ENCODE data around the gene ENG. TPM values are rescaled to one million over a fixed set of nuclear protein-coding genes. Genes with fewer than 3 reads are reported as not detected.
"Not testable (repeated sequence)": the region's sequence is repeated elsewhere in the genome, so short reads cannot be mapped to it uniquely, and the experiment has no call there.

ENG gene
- total RNA-seq, 4 donors from 2014 or later, result 34.3 to 200 (median 120) TPM

GRCh38 chr9:127785933-127786772 lies 68.3 kb downstream of the ENG start, which contains the start of gene CDK9:
CDK9 (plus strand) TSS chr9:127786034; CDS start chr9:127786149, 115 bp downstream.
- TF ChIP-seq, protein P1, sequence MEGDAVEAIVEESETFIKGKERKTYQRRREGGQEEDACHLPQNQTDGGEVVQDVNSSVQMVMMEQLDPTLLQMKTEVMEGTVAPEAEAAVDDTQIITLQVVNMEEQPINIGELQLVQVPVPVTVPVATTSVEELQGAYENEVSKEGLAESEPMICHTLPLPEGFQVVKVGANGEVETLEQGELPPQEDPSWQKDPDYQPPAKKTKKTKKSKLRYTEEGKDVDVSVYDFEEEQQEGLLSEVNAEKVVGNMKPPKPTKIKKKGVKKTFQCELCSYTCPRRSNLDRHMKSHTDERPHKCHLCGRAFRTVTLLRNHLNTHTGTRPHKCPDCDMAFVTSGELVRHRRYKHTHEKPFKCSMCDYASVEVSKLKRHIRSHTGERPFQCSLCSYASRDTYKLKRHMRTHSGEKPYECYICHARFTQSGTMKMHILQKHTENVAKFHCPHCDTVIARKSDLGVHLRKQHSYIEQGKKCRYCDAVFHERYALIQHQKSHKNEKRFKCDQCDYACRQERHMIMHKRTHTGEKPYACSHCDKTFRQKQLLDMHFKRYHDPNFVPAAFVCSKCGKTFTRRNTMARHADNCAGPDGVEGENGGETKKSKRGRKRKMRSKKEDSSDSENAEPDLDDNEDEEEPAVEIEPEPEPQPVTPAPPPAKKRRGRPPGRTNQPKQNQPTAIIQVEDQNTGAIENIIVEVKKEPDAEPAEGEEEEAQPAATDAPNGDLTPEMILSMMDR (IDR thresholded peaks at IDR 0.05), result no peak
- ATAC-seq (ENCODE audit: low FRiP score) (peak; percentile 85), DNase-seq (ENCODE audit: low spot score) (peak; percentile 64)

- DNase-seq (ENCODE audit: low spot score) (peak; percentile 82), ATAC-seq (ENCODE audit: low FRiP score) (peak; percentile 63)
- TF ChIP-seq, protein P1 (IDR thresholded peaks at IDR 0.05), result peak in 2 of 3 donors; percentile 57 to 60
These were observed 69.2 kb downstream of the ENG start for GRCh38 chr9:127785023-127785932.

DNA sequence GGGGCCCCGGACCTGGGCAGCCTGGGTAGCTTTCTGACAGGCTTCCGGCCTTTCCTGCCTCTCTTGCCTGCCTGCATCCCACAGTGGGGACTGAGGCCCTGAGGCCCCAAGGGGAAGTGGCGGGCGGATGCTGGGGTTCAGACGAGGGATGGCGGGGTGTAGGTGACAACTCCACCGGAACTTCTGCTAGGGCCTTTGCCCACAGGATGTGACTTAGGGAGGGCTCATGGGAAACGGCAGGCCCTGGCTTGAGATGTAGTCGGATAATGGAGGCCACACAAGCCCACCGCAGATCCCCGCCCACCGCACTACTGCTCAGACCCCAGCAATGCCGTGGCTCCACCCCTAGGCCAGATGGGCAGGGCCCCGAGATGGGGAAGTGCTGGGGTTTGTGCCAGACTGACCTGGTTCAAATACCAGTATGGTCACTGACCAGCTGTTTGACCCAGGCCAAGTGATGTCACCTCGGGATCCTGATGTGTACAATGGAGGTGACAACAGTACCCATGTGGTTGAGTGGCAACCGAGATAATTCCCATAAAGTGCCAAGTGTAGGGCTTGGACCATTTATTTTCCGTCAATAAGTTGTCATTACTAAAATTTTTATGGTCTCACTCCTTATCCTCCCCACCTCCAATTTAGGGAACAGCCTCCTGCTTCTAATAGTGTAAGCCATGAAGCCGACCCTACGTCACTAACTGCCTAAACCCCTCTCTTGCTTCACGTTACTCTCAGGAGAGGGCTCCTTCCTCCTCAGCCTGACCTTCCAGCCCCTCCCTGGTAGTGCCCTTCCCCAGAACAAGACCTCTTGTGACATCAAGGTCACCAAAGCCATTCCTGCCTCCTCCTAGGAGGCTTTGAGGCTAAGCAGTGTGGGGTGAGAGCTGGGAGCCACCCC lies 71.1 kb downstream of the ENG start:
- ATAC-seq (ENCODE audit: low FRiP score) (no peak), DNase-seq (ENCODE audit: low spot score) (no peak)
- TF ChIP-seq, protein P1 (IDR thresholded peaks at IDR 0.05), result no peak

GRCh38 chr9:127781806-127782205 lies 72.7 kb downstream of the ENG start:
- no peak for ATAC-seq (ENCODE audit: low FRiP score)
- TF ChIP-seq, protein P1 (IDR thresholded peaks at IDR 0.05), result no peak
- no peak for DNase-seq (ENCODE audit: low spot score)

DNA sequence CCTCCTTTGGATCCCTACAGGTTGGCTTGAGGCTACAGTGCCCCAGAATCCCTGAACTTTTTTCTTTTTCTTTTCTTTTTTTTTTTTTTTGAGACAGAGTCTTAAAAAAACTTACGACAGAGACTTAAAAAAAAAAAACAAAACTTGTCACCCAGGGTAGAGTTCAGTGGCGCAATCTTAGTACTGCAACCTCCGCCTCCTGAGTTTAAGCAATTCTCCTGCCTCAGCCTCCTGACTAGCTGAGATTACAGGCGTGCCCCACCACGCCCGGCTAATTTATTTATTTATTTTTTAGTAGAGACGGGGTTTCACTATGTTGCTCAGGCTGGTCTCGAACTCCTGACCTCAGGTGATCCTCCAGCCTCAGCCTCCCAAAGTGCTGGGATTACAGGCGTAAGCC lies 73.5 kb downstream of the ENG start:
- not testable (repeated sequence) for ATAC-seq (ENCODE audit: low FRiP score); DNase-seq (ENCODE audit: low spot score)

DNA sequence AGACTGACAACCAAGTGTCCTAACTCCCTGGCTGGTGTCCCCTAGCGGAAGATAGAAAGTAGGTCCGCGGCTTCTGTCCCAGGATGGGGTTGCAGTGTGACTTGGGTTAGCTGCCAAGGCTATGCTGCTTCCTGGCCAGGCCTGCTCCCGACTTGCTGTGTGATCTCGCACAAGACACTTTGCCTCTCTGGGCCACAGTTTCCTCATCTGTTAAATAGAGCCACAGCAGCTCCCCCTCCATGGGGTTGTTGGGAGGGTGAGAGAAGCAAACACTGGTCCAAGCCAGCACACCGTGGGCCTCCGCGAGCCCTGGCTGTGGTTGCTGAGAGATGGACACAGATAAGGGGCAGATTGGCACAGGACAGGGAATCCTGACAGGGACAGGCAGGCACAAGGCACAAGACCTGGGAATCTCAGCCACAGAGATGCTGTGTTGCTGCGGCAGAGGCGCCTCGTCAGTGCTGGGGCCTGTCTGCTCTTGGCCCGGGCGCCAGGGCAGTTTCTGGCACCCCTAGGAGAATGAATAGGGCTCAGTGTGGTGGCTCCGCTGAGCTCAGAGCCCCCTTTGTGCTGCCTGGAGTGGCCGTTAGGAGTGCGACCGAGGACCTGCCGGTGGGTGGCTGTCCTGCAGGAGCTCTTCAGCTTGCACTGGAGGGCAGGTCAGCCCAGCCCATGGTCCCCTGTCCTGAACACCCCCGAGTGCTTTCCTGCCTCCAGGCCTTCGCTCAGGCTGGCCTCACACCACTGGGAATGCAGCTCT lies 74.2 kb downstream of the ENG start:
- TF ChIP-seq, protein P1 (IDR thresholded peaks at IDR 0.05), result no peak
- ATAC-seq (ENCODE audit: low FRiP score) (no peak), DNase-seq (ENCODE audit: low spot score) (no peak)
